ENCODE results near the gene ABCC11.

The ABCC11 gene

GRCh38 chr16:48236286-48236685, 11.1 kb downstream of the ABCC11 start:
- no peaks in the 10 kb centered on the region for H3K9me3 ChIP-seq
- intact Hi-C loops (cut with DNase I; ENCODE audit: low total_unique reads): loop anchor here (10.0 kb wide), 1 partner anchor 389 kb away; no protein-coding TSS in a partner anchor
- DNase-seq: no peak
- H3K36me3 ChIP-seq: no peaks in the 10 kb centered on the region
- no peak overlapping the region for H3K4me3 ChIP-seq
- no peaks in the 10 kb centered on the region for H3K27me3 ChIP-seq
- TF ChIP-seq, protein P1, sequence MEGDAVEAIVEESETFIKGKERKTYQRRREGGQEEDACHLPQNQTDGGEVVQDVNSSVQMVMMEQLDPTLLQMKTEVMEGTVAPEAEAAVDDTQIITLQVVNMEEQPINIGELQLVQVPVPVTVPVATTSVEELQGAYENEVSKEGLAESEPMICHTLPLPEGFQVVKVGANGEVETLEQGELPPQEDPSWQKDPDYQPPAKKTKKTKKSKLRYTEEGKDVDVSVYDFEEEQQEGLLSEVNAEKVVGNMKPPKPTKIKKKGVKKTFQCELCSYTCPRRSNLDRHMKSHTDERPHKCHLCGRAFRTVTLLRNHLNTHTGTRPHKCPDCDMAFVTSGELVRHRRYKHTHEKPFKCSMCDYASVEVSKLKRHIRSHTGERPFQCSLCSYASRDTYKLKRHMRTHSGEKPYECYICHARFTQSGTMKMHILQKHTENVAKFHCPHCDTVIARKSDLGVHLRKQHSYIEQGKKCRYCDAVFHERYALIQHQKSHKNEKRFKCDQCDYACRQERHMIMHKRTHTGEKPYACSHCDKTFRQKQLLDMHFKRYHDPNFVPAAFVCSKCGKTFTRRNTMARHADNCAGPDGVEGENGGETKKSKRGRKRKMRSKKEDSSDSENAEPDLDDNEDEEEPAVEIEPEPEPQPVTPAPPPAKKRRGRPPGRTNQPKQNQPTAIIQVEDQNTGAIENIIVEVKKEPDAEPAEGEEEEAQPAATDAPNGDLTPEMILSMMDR (IDR thresholded peaks at IDR 0.05): no peak
- H3K4me1 ChIP-seq: no peaks in the 10 kb centered on the region
- no peak overlapping the region for H3K27ac ChIP-seq

DNA sequence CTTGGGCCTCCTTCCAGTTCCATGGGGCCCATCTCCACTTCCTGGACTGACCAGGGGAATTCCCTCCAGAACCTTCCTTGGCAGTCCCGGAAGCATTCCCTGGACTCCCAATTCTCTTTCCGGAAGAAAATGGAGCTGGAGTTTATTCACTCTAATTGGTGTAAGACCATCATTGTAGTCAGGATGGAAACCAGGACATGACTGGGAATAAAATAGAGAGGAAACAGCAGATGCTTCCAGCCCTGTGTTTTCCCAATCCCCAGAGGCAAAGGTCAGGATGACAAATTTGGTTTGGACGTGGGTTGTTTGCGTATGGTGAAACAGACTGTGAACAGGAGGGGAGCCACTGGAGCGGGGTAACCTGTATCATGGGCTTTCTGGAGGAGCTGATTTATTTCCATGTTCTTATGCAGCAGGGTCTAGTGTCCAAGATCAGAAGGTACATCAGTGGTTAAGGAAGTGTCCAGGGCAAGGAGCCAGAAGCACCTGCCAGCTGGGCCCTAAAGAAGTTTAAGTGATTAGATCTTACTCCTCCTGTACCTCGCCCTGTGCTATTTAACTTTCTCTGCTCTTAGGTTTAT, 11.7 kb downstream of the ABCC11 start:
- TF ChIP-seq, protein P1 (IDR thresholded peaks at IDR 0.05): no peak
- Histone ChIP-seq H3K27ac (no peak overlapping the region), H3K9me3 (no peaks in the 10 kb centered on the region), H3K27me3 (no peaks in the 10 kb centered on the region), H3K4me3 (no peak overlapping the region), H3K4me1 (no peaks in the 10 kb centered on the region), H3K36me3 (no peaks in the 10 kb centered on the region)
- DNase-seq: no peak
- intact Hi-C loops (cut with DNase I; ENCODE audit: low total_unique reads): loop anchor here (10.0 kb wide), 1 partner anchor 389 kb away; no protein-coding TSS in a partner anchor

DNA sequence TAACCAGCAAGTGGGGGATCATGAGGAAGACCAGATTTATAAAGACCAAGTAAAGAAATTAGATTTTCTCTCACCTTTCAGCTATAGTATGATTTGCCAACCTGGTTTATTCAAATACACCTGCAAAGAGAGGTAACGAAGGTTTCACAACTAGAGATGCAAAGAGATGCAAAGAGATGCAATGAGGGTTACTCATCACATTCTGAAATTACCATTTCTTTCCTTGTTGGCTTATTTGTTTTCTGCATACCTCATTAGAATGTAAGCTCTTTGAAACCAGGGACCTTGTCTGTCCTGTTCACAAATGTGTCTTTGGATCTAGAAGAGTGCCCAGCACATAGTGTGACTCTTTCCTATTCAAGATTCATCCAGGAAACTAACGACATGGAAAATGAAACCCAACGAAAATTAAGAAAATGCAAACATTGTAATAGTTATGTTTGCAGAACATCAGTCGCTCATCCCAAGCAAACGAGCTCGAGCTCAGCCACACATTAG, 12.2 kb downstream of the ABCC11 start:
- no peak for DNase-seq
- intact Hi-C loops (cut with DNase I; ENCODE audit: low total_unique reads): loop anchor here (10.0 kb wide), 1 partner anchor 390 kb away; no protein-coding TSS in a partner anchor
- Histone ChIP-seq H3K27me3 (no peaks in the 10 kb centered on the region), H3K36me3 (no peaks in the 10 kb centered on the region), H3K27ac (no peak overlapping the region), H3K4me1 (no peaks in the 10 kb centered on the region), H3K9me3 (no peaks in the 10 kb centered on the region), H3K4me3 (no peak overlapping the region)
- TF ChIP-seq, protein P1 (IDR thresholded peaks at IDR 0.05): no peak

DNA sequence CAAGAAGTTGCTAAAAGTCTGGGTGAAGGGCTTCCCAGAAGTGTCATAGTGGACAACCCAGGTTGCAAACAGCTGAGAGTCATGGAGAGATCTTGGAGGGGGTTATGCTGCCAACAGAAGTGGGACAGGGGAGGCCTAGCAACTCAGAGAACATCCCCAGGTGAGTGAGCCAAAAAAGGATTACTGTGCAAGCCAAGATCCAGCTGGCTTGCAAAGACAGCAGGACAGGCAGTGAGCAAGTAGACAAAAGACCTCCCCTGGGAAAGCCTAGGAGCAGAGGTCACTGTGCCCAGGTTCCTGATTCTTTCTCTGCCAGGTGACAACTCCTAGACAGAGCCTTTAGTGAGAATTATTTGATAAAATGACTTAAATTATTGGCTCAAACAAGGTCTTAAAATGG, 12.7 kb downstream of the ABCC11 start:
- Histone ChIP-seq H3K4me1 (no peaks in the 10 kb centered on the region), H3K36me3 (no peaks in the 10 kb centered on the region), H3K27me3 (no peaks in the 10 kb centered on the region), H3K4me3 (no peak overlapping the region), H3K27ac (no peak overlapping the region), H3K9me3 (no peaks in the 10 kb centered on the region)
- intact Hi-C loops (cut with DNase I; ENCODE audit: low total_unique reads): loop anchor here (10.0 kb wide), 1 partner anchor 390 kb away; no protein-coding TSS in a partner anchor
- no peak for DNase-seq
- TF ChIP-seq, protein P1 (IDR thresholded peaks at IDR 0.05): no peak

DNA sequence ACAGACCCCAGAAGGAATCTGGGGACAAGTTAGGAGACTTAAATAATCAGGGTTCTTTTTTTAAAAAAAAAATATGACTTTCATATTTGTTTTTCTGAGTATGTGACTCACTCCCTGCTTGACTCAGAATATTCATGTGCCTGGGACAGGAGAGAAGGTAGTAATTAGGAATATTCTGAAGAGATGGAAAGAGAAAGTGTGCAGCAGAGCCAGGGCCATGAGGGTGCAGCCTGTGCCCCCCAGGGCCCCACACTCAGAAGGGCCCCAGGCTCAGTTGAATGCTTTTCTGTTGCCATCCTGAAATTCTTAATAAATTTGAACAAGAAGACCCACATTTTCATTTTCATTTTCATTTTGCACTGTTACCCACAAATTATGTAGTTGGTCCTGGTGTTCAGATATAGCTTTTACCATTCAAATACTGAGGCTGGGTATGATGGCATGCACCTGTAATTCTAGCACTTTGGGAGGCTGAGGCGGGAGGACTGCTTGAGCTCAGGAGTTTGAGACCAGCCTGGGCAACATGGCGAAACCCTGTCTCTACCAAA, 14.8 kb downstream of the ABCC11 start:
- TF ChIP-seq, protein P1 (IDR thresholded peaks at IDR 0.05): no peak
- Histone ChIP-seq H3K9me3 (no peaks in the 10 kb centered on the region), H3K4me1 (no peaks in the 10 kb centered on the region), H3K27me3 (no peaks in the 10 kb centered on the region), H3K27ac (no peak overlapping the region), H3K4me3 (no peak overlapping the region), H3K36me3 (no peaks in the 10 kb centered on the region)
- intact Hi-C loops (cut with DNase I; ENCODE audit: low total_unique reads): loop anchor here (10.0 kb wide), 1 partner anchor 392 kb away; no protein-coding TSS in a partner anchor
- no peak for DNase-seq

All from tibial artery (tissue), 4 donors.